Non-pigmented ciliary epithelial cell (primary cell): ENCODE data around the gene UBR3.
"Not testable (repeated sequence)": the region's sequence is repeated elsewhere in the genome, so short reads cannot be mapped to it uniquely, and the experiment has no call there.

Experiments used
- DNase-seq: peaks from one replicate; pipeline ENCODE4 v3.0.0-alpha.2; 2010; ENCODE audit warnings: low read depth

The UBR3 gene, protein sequence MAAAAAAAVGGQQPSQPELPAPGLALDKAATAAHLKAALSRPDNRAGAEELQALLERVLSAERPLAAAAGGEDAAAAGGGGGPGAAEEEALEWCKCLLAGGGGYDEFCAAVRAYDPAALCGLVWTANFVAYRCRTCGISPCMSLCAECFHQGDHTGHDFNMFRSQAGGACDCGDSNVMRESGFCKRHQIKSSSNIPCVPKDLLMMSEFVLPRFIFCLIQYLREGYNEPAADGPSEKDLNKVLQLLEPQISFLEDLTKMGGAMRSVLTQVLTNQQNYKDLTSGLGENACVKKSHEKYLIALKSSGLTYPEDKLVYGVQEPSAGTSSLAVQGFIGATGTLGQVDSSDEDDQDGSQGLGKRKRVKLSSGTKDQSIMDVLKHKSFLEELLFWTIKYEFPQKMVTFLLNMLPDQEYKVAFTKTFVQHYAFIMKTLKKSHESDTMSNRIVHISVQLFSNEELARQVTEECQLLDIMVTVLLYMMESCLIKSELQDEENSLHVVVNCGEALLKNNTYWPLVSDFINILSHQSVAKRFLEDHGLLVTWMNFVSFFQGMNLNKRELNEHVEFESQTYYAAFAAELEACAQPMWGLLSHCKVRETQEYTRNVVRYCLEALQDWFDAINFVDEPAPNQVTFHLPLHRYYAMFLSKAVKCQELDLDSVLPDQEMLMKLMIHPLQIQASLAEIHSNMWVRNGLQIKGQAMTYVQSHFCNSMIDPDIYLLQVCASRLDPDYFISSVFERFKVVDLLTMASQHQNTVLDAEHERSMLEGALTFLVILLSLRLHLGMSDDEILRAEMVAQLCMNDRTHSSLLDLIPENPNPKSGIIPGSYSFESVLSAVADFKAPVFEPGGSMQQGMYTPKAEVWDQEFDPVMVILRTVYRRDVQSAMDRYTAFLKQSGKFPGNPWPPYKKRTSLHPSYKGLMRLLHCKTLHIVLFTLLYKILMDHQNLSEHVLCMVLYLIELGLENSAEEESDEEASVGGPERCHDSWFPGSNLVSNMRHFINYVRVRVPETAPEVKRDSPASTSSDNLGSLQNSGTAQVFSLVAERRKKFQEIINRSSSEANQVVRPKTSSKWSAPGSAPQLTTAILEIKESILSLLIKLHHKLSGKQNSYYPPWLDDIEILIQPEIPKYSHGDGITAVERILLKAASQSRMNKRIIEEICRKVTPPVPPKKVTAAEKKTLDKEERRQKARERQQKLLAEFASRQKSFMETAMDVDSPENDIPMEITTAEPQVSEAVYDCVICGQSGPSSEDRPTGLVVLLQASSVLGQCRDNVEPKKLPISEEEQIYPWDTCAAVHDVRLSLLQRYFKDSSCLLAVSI (N-terminal part only)

DNA sequence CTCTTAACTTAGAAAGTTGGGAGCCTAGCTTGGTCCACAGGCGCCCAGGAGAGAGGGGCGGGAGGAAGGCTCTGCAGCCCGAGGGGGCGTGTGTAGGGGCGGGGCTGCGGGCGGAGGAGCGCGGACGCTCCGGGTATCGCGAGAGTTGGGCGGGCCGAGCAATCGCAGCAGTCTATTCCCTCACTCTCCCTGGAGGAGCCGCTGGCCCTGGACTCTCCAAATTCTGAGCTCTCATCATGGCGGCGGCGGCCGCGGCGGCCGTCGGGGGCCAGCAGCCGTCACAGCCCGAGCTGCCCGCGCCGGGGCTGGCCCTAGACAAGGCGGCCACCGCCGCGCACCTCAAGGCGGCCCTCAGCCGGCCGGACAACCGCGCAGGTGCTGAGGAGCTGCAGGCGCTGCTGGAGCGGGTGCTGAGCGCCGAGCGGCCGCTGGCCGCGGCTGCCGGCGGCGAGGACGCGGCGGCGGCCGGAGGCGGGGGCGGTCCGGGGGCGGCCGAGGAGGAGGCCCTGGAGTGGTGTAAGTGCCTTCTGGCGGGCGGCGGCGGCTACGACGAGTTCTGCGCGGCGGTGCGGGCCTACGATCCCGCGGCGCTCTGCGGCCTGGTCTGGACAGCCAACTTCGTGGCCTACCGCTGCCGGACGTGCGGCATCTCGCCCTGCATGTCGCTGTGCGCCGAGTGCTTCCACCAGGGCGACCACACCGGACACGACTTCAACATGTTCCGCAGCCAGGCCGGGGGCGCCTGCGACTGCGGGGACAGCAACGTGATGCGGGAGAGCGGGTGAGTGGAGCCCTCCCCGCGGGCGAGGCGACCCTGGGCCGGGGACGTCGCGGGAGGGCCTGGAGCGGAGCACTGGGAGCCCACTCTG lies at the start of gene UBR3:
Gene UBR3, plus strand, starts transcription at position 183 of the 869 bp plus-strand sequence. Its CDS starts 54 bp downstream, at position 237.
- peak; percentile 62 for DNase-seq

DNA sequence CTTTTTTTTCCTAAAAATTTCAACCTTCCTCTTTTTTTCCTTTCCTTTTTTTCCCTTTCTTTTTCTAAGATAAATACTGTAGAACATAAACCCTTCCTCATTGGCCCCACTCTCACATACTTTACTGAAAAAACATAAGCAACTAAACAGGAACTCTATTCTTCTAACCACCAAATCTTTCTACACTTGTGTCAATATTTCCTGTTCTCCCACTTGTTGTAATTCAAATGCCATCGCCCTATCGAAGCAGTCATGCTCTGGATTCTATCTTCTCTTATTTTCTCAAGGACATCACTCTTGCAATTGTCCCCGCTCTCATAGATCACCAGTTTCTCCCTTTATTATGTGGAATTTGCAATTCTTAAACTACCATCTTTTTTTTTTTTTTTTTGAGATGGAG lies 48.8 kb upstream of the UBR3 start:
- DNase-seq: no peak

DNA sequence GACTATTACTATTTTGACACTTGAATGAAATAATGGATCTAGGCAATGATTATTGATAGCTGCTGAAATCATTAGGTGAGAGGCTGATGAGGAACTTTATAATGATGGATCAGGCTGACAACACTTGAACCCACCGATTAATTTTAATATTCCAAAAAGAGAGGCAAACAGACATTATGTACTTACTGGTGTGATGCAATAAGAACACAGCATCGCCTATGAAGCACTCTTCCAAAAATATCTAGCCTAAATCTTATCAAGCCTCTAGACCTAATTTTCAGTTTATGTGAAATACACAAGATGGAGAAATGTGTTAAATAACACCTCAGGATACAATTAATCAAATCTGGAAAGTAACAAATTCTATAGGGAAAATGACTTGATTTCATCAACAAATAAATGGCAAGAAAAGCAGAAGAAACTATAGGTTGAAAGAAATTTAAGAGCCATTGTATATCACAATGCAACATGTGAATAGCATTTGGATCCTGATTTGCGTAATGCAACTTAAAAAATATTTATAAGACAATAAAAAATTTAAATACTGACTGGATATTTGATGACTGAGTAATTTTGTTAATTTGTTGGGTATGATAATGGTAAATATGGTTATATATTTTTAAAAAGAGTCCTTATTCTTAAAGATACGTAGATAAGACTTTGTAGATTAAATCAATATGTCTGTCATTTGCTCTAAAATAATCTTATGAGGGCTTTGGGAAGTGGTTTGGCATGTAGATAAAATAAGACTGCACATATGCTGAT lies 45.8 kb upstream of the UBR3 start:
- no peak for DNase-seq

DNA sequence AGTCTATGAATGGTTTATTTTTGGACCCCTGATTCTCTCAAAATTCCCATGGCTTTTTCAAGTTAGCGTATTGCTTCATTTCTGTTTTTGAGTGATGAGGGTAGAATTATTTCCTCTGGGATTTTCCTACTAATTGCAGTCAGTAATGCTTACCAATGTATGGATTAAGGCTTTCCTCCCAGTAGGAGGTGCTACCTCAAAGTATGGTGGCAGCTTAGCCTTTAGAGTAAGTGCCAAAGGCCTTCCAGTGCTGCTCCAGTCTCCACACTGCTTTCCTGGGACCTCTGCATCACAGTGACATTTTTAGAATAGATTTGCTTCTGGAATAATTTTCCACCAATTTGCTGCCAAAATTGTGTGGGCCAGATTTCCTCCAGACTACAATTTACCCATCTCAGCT lies 44.7 kb upstream of the UBR3 start:
- DNase-seq: no peak

DNA sequence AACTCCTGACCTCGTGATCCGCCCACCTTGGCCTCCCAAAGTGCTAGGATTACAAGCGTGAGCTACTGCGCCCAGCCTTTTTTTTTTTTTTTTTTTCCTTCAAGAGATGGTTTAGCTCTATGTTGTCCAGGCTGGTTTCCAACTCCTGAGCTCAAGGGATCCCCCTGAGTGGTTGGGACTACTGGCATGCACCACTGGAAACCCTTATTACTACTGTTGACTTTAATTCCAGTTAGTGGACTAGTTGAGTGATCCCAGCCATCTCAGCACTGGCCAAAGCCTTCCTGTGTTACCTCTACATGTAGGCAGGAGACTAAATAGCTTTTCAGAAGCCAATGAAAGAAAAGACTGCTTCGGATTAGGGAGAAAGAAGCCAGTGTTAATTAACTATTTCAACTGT lies 36.7 kb upstream of the UBR3 start:
- DNase-seq: no peak

DNA sequence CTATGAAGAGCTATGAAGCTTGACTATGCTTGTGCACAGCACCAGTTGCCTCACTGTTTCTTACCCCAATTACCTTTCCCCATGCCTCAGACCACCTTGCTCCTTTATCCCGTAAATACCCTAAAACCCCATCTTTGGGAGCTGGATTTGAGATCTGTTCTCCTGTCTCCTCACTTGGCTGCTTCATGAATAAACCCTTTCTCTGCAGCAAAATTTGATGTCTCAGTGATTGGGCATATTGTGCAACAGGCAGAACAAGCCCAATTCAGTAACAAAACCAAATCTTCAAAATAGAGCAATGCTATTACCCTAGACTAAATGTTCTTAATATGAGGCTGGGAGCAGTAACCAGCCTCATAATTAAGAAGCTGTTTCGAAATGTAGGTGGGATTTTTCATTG lies 32.1 kb upstream of the UBR3 start:
- no peak for DNase-seq

DNA sequence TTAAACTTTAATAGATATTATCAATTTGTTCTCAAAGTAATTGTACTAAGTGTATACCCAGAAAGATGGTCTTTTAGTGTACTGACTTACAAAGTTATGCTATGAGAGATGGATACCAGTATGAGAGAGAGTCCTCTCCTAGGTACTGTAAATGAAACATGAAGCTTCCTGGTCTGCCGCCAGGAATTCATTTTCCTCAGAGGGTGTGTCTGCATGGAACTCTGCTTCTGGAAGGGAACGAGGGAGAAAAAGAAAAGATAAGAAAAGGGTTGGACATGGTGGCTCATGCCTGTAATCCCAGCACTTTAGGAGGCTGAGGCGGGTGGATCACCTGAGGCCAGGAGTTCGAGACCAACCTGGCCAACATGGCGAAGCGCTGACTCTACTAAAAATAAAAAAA lies 30.8 kb upstream of the UBR3 start:
- DNase-seq: no peak

DNA sequence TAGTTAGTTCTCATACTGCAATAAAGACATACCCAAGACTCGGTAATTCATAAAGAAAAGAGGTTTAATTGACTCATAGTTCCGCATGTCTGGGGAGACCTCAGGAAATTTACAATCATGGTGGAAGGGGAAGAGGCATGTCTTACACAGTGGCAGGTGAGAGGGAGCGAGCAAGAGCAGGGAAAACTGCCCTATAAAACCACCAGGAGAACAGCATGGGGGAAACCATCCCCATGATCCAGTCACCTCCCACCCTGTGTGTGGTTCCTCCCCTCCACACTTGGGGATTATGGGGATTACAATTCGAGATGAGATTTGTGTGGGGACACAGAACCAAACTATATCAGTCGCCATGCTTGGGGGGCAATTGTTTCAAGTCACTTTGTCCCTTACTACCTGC lies 29.7 kb upstream of the UBR3 start:
- no peak for DNase-seq

DNA sequence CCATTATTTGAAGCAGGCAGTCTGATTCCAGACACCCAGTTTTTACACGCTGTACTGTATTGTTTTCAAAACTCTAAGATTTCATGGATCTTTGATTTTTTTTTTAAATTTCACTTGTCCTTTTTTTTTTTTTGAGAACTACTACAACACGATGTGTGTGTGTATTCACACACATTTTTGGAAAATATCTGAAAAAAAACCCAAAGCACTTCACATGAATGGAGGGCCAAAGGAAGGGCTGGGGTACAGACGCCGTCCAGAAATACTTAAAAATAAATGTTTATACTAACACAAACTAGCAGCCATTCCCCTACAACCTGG lies 28.9 kb upstream of the UBR3 start:
- no peak for DNase-seq

DNA sequence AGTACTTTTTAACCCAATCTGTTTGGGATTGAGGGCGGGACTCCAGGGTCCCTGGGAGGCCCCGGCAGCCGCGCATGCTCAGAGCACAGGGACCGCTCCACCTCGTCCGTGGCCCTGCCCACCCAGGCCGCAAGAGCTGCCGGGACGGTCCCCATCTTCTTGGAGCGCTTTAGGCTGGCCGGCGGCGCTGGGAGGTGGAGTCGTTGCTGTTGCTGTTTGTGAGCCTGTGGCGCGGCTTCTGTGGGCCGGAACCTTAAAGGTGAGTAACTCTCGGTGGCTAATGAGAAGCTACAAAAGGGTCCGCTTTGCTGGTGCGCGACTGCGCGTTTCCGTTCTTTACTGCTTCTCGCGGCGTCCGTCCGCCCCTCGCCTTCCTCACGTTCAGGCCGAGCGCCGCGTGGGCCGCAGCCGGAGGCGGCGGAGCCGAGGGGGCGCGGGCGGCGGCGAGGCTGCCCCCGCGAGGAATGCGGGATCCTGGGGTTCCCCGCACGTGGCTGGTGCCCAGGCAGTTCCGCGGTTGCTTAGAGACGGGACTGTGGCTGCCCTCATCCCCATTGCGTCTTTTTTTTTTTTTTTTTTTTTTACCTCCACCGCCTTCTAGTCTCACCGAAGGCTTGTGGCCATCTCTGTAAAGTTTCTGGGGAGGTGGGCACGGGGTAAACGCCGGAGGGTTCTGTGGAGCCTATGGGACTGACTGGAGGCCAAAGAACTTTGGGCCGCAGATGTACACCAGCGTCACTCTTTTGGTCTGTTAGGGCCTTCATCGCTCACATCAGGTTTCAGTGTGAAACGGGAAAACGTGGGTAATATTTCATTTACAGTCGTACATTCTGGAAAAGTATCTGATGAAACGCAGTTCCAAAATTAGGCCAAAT lies 28.3 kb upstream of the UBR3 start, which contains the start of gene SSB:
Gene SSB, plus strand, starts transcription at position 154 of the 875 bp plus-strand sequence. CDS start 2,090 bp downstream, outside the sequence.
- DNase-seq: peak; percentile 67

DNA sequence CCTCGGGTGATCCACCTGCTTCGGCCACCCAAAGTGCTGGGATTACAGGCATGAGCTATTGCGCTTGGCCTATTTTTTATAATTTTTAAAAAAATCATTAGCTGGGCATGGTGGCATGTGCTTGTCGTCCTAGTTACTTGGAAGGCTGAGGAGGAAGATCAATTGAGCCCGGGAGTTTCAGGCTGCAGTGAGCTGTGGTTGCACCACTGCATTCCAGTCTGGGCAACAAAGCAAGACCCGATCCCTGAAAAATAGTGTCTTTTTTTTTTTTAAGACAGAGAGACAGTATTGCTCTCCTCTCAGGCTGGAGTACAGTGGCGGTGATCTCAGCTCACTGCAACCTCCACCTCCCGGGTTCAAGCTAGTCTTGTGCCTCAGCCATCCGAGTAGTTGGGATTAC lies 23.8 kb upstream of the UBR3 start:
- no peak for DNase-seq

DNA sequence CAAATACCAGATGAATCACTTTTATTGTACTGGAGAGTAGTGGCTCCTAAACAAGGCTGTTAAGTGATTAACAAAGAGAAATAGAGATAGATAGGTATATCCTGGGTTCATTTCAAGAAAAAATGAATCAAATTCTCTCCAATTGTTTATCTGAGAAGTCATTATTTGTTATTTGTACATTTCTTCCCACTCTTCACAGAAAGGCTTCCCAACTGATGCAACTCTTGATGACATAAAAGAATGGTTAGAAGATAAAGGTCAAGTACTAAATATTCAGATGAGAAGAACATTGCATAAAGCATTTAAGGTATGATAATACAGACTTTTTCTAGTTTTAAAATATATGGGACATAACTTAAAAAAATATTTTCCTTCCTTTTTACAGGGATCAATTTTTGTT lies 20.7 kb upstream of the UBR3 start:
- no peak for DNase-seq

DNA sequence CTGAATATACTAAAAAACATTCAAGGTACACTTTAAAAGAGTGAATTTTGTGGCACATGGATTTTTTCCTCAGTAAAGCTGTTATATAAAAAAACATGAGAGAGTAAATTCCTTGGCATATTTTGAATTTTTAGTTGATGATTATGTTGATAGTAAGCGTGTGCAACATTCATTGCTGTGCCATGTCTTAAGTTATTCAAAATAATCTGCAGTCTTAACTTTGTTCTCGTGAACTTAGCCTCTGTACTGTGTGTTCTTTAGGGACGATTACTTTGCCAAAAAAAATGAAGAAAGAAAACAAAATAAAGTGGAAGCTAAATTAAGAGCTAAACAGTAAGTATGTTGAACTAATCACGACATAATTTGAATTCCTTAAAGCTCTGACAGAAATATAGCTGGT lies 19.0 kb upstream of the UBR3 start:
- no peak for DNase-seq

DNA sequence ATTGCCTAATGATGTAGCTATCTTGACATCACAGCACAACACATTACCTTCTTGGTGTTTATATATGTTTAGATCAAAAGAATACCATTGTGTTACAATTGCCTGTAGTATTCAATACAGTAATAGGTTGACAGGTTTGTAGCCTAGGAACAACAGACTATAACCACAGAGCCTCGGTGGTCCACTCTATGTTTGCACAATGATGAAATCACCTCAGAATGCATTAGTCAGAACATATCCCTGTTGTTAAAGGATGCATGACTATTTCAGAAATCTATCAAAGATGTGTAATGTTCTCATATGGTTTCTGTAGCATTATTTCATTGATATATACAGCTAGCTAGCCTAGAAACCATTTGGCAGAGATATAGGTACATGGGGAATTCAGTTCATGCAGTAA lies 11.4 kb upstream of the UBR3 start:
- peak; percentile 82 for DNase-seq

DNA sequence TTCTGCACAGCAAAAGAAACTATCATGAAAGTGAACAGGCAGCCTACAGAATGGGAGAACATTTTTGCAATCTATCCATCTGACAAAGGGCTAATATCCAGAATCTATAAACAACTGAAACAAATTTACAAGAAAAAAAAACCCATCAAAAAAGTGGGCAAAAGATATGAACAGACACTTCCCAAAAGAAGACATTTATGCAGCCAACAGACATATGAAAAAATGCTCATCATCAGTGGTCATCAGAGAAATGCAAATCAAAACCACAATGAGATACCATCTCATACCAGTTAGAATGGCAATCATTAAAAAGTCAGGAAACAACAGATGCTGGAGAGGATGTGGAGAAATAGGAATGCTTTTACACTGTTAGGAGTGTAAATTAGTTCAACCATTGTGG lies 10.3 kb upstream of the UBR3 start:
- DNase-seq: not testable (repeated sequence)

DNA sequence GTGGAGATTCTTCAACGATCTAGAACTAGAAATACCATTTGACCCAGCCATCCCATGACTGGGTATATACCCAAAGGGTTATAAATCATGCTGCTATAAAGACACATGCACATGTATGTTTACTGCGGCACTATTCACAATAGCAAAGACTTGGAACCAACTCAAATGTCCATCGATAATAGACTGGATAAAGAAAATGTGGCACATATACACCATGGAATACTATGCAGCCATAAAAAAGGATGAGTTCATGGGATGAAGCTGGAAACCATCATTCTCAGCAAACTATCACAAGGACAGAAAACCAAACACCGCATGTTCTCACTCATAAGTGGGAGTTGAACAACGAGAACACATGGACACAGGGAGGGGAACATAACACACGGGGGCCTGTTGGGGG lies 9.9 kb upstream of the UBR3 start:
- DNase-seq: not testable (repeated sequence)

DNA sequence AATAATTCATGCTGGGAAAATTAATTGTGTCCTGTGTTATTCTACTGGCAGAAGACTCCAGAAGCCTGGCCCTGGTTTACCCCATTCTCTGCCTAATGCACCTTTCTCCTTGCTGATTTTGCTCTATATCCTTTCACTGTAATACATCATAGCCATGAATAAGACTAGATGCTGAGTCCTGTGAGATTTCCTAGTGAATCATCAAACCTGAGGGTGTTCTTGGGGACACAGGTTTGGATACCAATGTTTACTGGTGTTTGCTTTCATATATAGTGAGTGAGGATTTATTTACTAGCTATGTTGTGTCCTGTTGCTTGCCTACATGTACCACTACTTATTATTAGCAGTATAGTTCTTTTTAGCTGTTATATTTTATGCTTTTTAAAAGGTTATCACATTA lies 9.0 kb upstream of the UBR3 start:
- no peak for DNase-seq

DNA sequence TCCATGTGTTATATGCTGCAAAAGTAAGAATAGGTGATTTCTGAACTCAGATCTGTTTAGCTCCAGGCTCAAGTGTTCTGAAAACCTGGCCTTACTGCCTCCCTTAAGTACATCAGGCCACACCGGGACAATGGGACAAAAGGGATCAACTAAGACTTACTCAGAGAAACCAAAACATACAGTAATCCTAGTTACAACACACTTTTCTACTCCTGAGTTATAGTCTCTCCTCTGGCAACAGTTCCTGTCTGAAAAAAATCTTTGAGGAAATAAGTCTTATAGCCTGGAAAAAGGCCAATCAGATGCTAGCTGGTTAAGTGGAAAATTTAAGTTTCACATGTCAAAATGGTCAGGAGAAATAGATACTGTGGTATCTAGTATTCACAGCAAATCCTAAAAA lies 8.1 kb upstream of the UBR3 start:
- DNase-seq: no peak

DNA sequence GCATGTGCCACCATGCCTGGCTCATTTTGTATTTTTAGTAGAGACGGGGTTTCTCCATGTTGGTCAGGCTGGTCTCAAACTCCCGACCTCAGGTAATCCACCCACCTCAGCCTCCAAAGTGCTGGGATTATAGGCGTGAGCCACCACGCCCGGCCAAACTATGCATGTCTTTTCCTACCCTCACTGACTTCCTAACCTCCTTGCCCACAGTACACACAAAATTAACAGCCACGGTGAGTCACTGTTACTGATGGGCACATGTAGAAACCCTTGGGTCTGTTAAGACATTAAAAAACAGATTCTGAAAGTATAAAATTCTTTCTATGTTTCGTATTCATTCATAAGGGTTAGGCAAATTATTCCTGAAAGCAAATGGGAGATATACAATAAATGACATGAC lies 7.2 kb upstream of the UBR3 start:
- not testable (repeated sequence) for DNase-seq

DNA sequence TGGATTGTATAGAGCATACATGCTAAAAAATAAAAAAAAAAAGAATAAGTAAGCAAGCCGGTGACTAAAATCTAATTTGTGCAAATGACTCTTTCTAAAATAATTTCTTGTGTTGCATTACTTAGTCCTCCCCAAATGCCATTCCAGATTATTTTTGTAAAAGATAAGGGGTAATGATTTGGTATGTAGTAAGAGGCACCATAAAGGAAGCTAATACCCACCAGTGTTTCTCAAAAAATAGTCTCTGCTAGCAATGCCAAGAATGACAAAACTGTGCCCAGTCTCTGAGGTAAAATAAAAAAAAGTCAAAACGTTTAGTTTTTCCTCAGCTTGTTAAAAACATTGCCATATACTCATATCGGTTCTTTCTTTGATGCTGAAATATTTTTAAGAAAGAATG lies 5.2 kb upstream of the UBR3 start:
- no peak for DNase-seq
